ENCODE results near the gene RPL36.

The RPL36 gene

DNA sequence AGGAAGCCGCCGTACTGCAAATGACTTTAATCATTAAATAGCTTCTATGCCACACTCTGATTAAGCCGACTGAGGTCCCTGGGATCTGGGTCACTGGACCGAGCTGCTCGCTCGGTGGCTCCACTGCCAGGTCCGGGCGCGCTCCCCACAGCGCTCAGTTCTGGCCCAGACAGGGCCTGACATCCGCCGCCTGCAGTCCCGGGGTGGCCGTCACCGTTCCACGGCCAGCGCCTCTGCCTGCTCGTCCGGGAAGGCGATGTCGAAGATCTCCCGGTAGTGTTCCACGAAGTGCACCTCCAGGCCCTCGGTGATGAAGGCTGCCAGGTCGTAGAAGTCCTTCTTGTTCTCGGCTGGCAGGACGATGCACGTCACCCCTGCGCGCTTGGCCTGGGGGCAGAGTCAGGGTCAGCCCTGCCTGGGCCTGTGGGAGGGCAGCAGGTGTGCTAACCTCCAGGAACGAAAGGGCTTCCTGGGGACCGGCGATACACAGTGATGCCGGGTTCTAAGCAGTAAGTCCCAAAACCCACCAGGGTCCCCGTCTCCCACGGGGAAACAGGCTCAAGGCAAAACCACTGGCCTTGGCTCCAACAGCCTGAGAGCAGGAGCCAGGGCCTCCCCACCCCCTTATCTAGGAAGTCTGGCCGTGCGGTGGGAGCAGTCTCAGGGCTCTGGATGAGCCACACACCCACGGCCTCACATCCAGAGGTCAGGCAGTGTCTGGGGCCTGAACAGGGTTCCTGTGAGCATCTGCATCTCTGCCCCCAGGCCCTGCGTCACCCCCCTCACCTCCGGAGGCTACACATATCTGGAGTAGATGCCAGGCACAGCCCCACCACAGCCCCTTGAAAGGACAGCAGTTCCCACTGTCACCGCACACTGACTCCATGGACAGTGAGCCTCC, 2.0 kb downstream of the RPL36 start:
- ATAC-seq (ENCODE audit: insufficient read depth, low read depth) (no peak), DNase-seq (no peak)

DNA sequence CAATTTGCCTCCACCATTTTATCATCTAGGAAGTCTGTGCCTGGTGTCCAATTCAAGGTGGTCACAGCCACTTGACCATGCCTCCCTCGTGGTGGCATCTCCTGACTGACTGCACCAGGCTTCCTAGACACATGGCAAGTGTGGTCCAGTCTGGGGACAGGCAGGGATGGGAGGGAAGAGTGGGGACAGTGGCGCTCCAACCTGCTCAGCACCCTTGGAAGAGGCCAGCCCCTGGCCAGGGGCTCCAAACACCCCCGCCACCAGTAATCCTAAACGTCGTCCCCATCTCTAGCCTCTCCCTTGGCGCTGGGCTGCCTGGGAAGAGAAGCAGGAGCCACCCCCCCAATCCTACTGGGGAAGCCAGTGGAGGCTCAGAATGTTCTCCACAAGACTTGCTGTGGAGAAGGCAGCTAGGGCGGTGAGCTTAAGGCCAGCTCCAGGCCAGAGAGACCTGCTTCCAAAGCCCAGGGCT, 2.7 kb downstream of the RPL36 start:
- H3K79me2 ChIP-seq (ENCODE audit: insufficient read depth, low read length) = peaks cover 70% of the 10 kb centered on the region
- H3K9me3 ChIP-seq (ENCODE audit: insufficient read depth, low read length, severe bottlenecking) = no peaks in the 10 kb centered on the region
- peaks cover 72% of the 10 kb centered on the region for H3K36me3 ChIP-seq (ENCODE audit: insufficient read depth, low read length)
- H3K27ac ChIP-seq (ENCODE audit: low read length) = no peak overlapping the region
- peak overlapping the region; percentile 87; the same call in 1 of the 2 replicates for H3K9ac ChIP-seq (ENCODE audit: low read depth, low read length)
- H3K4me3 ChIP-seq (ENCODE audit: low read depth in 1 of 2, low read length in 2 of 2) = peak overlapping the region in 1 of 2 experiments; percentile 87; a peak in 1 of 4 replicates
- H3K27me3 ChIP-seq (ENCODE audit: insufficient read depth, low read length, poor library complexity) = no peaks in the 10 kb centered on the region
- DNase-seq (no peak), ATAC-seq (ENCODE audit: insufficient read depth, low read depth) (no peak)
- TF ChIP-seq, protein P1, sequence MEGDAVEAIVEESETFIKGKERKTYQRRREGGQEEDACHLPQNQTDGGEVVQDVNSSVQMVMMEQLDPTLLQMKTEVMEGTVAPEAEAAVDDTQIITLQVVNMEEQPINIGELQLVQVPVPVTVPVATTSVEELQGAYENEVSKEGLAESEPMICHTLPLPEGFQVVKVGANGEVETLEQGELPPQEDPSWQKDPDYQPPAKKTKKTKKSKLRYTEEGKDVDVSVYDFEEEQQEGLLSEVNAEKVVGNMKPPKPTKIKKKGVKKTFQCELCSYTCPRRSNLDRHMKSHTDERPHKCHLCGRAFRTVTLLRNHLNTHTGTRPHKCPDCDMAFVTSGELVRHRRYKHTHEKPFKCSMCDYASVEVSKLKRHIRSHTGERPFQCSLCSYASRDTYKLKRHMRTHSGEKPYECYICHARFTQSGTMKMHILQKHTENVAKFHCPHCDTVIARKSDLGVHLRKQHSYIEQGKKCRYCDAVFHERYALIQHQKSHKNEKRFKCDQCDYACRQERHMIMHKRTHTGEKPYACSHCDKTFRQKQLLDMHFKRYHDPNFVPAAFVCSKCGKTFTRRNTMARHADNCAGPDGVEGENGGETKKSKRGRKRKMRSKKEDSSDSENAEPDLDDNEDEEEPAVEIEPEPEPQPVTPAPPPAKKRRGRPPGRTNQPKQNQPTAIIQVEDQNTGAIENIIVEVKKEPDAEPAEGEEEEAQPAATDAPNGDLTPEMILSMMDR (IDR thresholded peaks at IDR 0.05; ENCODE audit: borderline replicate concordance, extremely low read depth, low read length, poor library complexity, severe bottlenecking) = no peak
- no peak for TF ChIP-seq EZH2 (IDR thresholded peaks at IDR 0.05; ENCODE audit: borderline replicate concordance, low read depth, low read length, severe bottlenecking)
- H4K20me1 ChIP-seq (ENCODE audit: insufficient read depth, low read length) = peaks cover 75% of the 10 kb centered on the region
- no peak overlapping the region for H2AFZ ChIP-seq (ENCODE audit: low read depth, low read length)
- peak overlapping the region; percentile 86; the same call in 1 of the 2 replicates for H3K4me2 ChIP-seq (ENCODE audit: insufficient read depth, low read length)
- H3K4me1 ChIP-seq (ENCODE audit: insufficient read depth, low read length) = peaks cover 31% of the 10 kb centered on the region

More for the DNA sequence above, 2.0 kb downstream of the RPL36 start:
- H3K9ac ChIP-seq (ENCODE audit: low read depth, low read length) = peak overlapping the region; percentile 87
- H3K4me3 ChIP-seq (ENCODE audit: low read depth in 1 of 2, low read length in 2 of 2) = peak overlapping the region in 1 of 2 experiments; percentile 87; a peak in 3 of 4 replicates
- peaks cover 37% of the 10 kb centered on the region for H3K4me1 ChIP-seq (ENCODE audit: insufficient read depth, low read length)
- H3K4me2 ChIP-seq (ENCODE audit: insufficient read depth, low read length) = peak overlapping the region; percentile 86
- H3K27ac ChIP-seq (ENCODE audit: low read length) = peak overlapping the region; percentile 34; the same call in 1 of the 2 replicates
- H2AFZ ChIP-seq (ENCODE audit: low read depth, low read length) = no peak overlapping the region
- TF ChIP-seq, protein P1 (IDR thresholded peaks at IDR 0.05; ENCODE audit: borderline replicate concordance, extremely low read depth, low read length, poor library complexity, severe bottlenecking) = no peak
- no peak for TF ChIP-seq EZH2 (IDR thresholded peaks at IDR 0.05; ENCODE audit: borderline replicate concordance, low read depth, low read length, severe bottlenecking)
- H4K20me1 ChIP-seq (ENCODE audit: insufficient read depth, low read length) = peaks cover 68% of the 10 kb centered on the region
- no peaks in the 10 kb centered on the region for H3K27me3 ChIP-seq (ENCODE audit: insufficient read depth, low read length, poor library complexity)
- no peaks in the 10 kb centered on the region for H3K9me3 ChIP-seq (ENCODE audit: insufficient read depth, low read length, severe bottlenecking)
- H3K79me2 ChIP-seq (ENCODE audit: insufficient read depth, low read length) = peaks cover 70% of the 10 kb centered on the region
- peaks cover 68% of the 10 kb centered on the region for H3K36me3 ChIP-seq (ENCODE audit: insufficient read depth, low read length)

DNA sequence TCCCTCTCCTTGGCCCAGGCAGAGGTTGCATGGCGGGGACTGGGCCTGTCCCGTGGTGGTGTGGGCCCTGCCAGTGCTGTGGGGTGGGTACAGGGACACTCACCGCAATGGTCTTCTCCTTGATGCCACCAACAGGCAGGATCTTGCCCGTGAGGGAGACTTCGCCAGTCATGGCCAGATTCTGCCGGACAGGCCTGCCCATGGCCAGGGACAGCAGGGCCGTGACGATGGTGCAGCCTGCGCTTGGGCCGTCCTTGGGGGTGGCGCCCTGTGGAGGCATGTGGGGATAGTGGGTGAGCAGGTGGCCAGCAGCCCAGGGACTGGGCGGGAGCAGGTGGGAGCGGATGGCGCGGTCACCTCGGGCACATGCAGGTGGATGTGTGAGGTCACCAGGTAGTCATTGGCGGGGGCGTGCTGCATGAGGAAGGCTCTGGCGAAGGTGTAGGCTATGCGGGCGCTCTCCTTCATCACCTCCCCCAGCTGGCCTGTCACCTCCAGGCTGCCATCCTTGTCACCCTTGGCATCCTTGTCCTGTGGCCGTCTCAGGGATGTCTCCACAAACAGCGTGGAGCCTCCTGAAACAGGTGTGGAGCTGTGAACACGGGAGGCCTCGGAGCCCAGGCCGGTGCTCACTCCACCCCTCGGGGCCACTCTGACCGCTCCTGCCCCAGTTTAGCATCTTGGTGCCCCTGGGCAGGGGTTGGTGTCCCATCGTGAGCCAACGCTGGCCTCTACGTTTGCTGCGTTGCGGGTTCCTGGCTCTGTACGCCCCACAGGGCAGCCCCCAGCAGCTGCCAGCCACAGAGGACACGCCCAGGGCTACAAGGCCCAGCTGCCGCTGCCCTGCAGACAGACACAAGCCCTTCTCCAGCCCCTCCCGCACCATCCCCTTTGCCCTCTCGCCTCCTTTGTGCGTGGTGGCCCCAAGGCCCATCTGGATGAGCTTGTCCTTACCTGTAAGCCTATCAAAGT, 3.4 kb downstream of the RPL36 start:
- TF ChIP-seq, protein P1 (IDR thresholded peaks at IDR 0.05; ENCODE audit: borderline replicate concordance, extremely low read depth, low read length, poor library complexity, severe bottlenecking) = no peak
- no peak for TF ChIP-seq EZH2 (IDR thresholded peaks at IDR 0.05; ENCODE audit: borderline replicate concordance, low read depth, low read length, severe bottlenecking)

More for the DNA sequence above, 3.4 kb downstream of the RPL36 start:
- Histone ChIP-seq H4K20me1 (ENCODE audit: insufficient read depth, low read length) (peaks cover 80% of the 10 kb centered on the region), H3K36me3 (ENCODE audit: insufficient read depth, low read length) (peaks cover 78% of the 10 kb centered on the region), H3K79me2 (ENCODE audit: insufficient read depth, low read length) (peaks cover 71% of the 10 kb centered on the region), H3K4me3 (ENCODE audit: low read depth in 1 of 2, low read length in 2 of 2) (no peak overlapping the region), H2AFZ (ENCODE audit: low read depth, low read length) (no peak overlapping the region), H3K4me1 (ENCODE audit: insufficient read depth, low read length) (peaks cover 30% of the 10 kb centered on the region), H3K9ac (ENCODE audit: low read depth, low read length) (peak overlapping the region; percentile 18), H3K27me3 (ENCODE audit: insufficient read depth, low read length, poor library complexity) (no peaks in the 10 kb centered on the region), H3K4me2 (ENCODE audit: insufficient read depth, low read length) (peak overlapping the region; percentile 86; the same call in 1 of the 2 replicates), H3K27ac (ENCODE audit: low read length) (no peak overlapping the region), H3K9me3 (ENCODE audit: insufficient read depth, low read length, severe bottlenecking) (no peaks in the 10 kb centered on the region)
- ATAC-seq (ENCODE audit: insufficient read depth, low read depth) (no peak), DNase-seq (no peak)

All from DND-41 (cell line).